22Rv1 (cell line): ENCODE results near the gene RILPL2.
"Not testable (repeated sequence)": the region's sequence is repeated elsewhere in the genome, so short reads cannot be mapped to it uniquely, and the experiment has no call there.

Experiments used
- CTCF ChIP-seq: fragments of 450-650 bp; IDR thresholded peaks from 2 replicates; pipeline ENCODE4 v1.5.1; 2017; ENCODE audit warnings: mild to moderate bottlenecking
- ZFX ChIP-seq: fragments of 450-650 bp; IDR thresholded peaks from 2 replicates; pipeline ENCODE4 v1.6.1; 2017; ENCODE audit warnings: antibody characterized with exemption, borderline replicate concordance

- TF ChIP-seq CTCF, ZFX: not testable (repeated sequence)
Observed at GRCh38 chr12:123429101-123429500, 7.4 kb downstream of the RILPL2 start.
